ENCODE measurements around the gene GIPC1. TPM values are rescaled to one million over a fixed set of nuclear protein-coding genes. Genes with fewer than 3 reads are reported as not detected.

The GIPC1 gene
- total and polyA plus RNA-seq, 7 donors, result 37.9 to 63.5 (median 45.3) TPM

- ATAC-seq, result no peak
- no peak for DNase-seq
Measured at GRCh38 chr19:14487370-14488125, 8.4 kb downstream of the GIPC1 start.

GRCh38 chr19:14482172-14482941 lies 13.6 kb downstream of the GIPC1 start:
- no peak for DNase-seq
- no peaks in the 10 kb centered on the region for H3K9me3 ChIP-seq
- intact Hi-C loops (cut with DNase I), result loop anchor here in 1 of 2 donors (10.0 kb wide), 1 partner anchor 328 kb away; no protein-coding TSS in a partner anchor

More at GRCh38 chr19:14487370-14488125, 8.4 kb downstream of the GIPC1 start:
- no peaks in the 10 kb centered on the region for H3K27me3 ChIP-seq (ENCODE audit: insufficient read depth in 3 of 3, low read length in 2 of 3)
- no peaks in the 10 kb centered on the region for H3K4me1 ChIP-seq
- H3K4me3 ChIP-seq, result no peak overlapping the region
- WGBS, 3 donors, result 94 to 95% (median 95%) methylated on average over 16 of the region's 16 CpGs
- H3K27ac ChIP-seq, result no peak overlapping the region
- no peaks in the 10 kb centered on the region for H3K9me3 ChIP-seq
- intact Hi-C loops (cut with DNase I), result loop anchor here in 1 of 2 donors (10.0 kb wide), 1 partner anchor 333 kb away; no protein-coding TSS in a partner anchor
- no peak for TF ChIP-seq CTCF (IDR thresholded peaks at IDR 0.05)
- H3K36me3 ChIP-seq (ENCODE audit: insufficient read depth in 1 of 2, low read depth in 1 of 2), result peaks cover 5 to 45% of the 10 kb centered on the region in 2 donors

GRCh38 chr19:14480700-14481079 lies 15.2 kb downstream of the GIPC1 start:
- Histone ChIP-seq H3K27me3 (ENCODE audit: insufficient read depth in 3 of 3, low read length in 2 of 3) (peaks cover 0 to 10% (median 6%) of the 10 kb centered on the region in 3 donors), H3K4me1 (no peaks in the 10 kb centered on the region), H3K4me3 (no peak overlapping the region), H3K9me3 (no peaks in the 10 kb centered on the region), H3K27ac (no peak overlapping the region), H3K36me3 (ENCODE audit: insufficient read depth in 1 of 2, low read depth in 1 of 2) (peaks cover 8 to 34% of the 10 kb centered on the region in 2 donors)
- no peak for DNase-seq
- 90 to 94% (median 90%) methylated on average over 5 of the region's 5 CpGs for WGBS, 3 donors
- no peak for ATAC-seq
- TF ChIP-seq CTCF (IDR thresholded peaks at IDR 0.05), result no peak
- intact Hi-C loops (cut with DNase I), result loop anchor here in 1 of 2 donors (10.0 kb wide), 1 partner anchor 326 kb away; no protein-coding TSS in a partner anchor

More at GRCh38 chr19:14482172-14482941, 13.6 kb downstream of the GIPC1 start:
- H3K36me3 ChIP-seq (ENCODE audit: insufficient read depth in 1 of 2, low read depth in 1 of 2), result peaks cover 7 to 38% of the 10 kb centered on the region in 2 donors
- H3K4me1 ChIP-seq, result no peaks in the 10 kb centered on the region
- H3K27me3 ChIP-seq (ENCODE audit: insufficient read depth in 3 of 3, low read length in 2 of 3), result peaks cover 0 to 6% (median 0%) of the 10 kb centered on the region in 3 donors
- ATAC-seq, result no peak
- TF ChIP-seq CTCF (IDR thresholded peaks at IDR 0.05), result no peak
- no peak overlapping the region for H3K27ac ChIP-seq
- no peak overlapping the region for H3K4me3 ChIP-seq
- 89 to 95% (median 89%) methylated on average over 13 to 18 of the region's 18 CpGs for WGBS, 3 donors

GRCh38 chr19:14479975-14480699 lies 15.8 kb downstream of the GIPC1 start:
- Histone ChIP-seq H3K4me1 (no peaks in the 10 kb centered on the region), H3K9me3 (no peaks in the 10 kb centered on the region), H3K27ac (no peak overlapping the region), H3K27me3 (ENCODE audit: insufficient read depth in 3 of 3, low read length in 2 of 3) (peaks cover 0 to 15% (median 10%) of the 10 kb centered on the region in 3 donors), H3K36me3 (ENCODE audit: insufficient read depth in 1 of 2, low read depth in 1 of 2) (peaks cover 8 to 34% of the 10 kb centered on the region in 2 donors), H3K4me3 (no peak overlapping the region)
- 68 to 72% (median 70%) methylated on average over 39 to 43 of the region's 43 CpGs for WGBS, 3 donors
- peak; percentile 56 for TF ChIP-seq CTCF (IDR thresholded peaks at IDR 0.05)
- intact Hi-C loops (cut with DNase I), result loop anchor here in 1 of 2 donors (10.0 kb wide), 1 partner anchor 325 kb away; no protein-coding TSS in a partner anchor
- DNase-seq (peak in 1 of 2 donors; percentile 35), ATAC-seq (peak; percentile 22 to 59 (median 43))

Measured in psoas muscle (tissue), 8 donors.